IPS-15b (cell line): ENCODE results near the gene SCLT1.
A peak's percentile ranks its signal among the peaks of the same experiment; 100 is the strongest.
"Not testable (repeated sequence)": the region's sequence is repeated elsewhere in the genome, so short reads cannot be mapped to it uniquely, and the experiment has no call there.

Source experiments
- H3K27me3 ChIP-seq: one replicate; pipeline ENCODE4 v1.6.1; 2013; ENCODE audit warnings: low read length; ENCODE audit not compliant: control insufficient read depth, insufficient read depth
- H3K36me3 ChIP-seq: one replicate; pipeline ENCODE4 v1.6.1; 2013; ENCODE audit warnings: low read length; ENCODE audit not compliant: control insufficient read depth, insufficient read depth
- H3K4me1 ChIP-seq: one replicate; pipeline ENCODE4 v1.6.1; 2013; ENCODE audit warnings: mild to moderate bottlenecking, low read length; ENCODE audit not compliant: control insufficient read depth, insufficient read depth
- H3K4me3 ChIP-seq: one replicate; pipeline ENCODE4 v1.5.1; 2013; ENCODE audit warnings: low read depth, low read length
- H3K9ac ChIP-seq: one replicate; pipeline ENCODE4 v1.6.1; 2013; ENCODE audit warnings: low read depth, mild to moderate bottlenecking, low read length
- H3K9me3 ChIP-seq: one replicate; pipeline ENCODE4 v1.6.1; 2013; ENCODE audit warnings: mild to moderate bottlenecking, low read length; ENCODE audit not compliant: control insufficient read depth, insufficient read depth

The SCLT1 gene

GRCh38 chr4:129109965-129110824, 16.9 kb upstream of the SCLT1 start:
- Histone ChIP-seq H3K9ac (no peak overlapping the region), H3K27me3 (no peaks in the 10 kb centered on the region)

GRCh38 chr4:129098531-129099001, 5.2 kb upstream of the SCLT1 start:
- Histone ChIP-seq H3K9ac (no peak overlapping the region), H3K4me3 (no peak overlapping the region), H3K9me3 (no peaks in the 10 kb centered on the region), H3K4me1 (no peaks in the 10 kb centered on the region), H3K36me3 (no peaks in the 10 kb centered on the region), H3K27me3 (no peaks in the 10 kb centered on the region)

More at GRCh38 chr4:129109965-129110824, 16.9 kb upstream of the SCLT1 start:
- Histone ChIP-seq H3K9me3 (no peaks in the 10 kb centered on the region), H3K4me3 (no peak overlapping the region), H3K36me3 (no peaks in the 10 kb centered on the region), H3K4me1 (peaks cover 3% of the 10 kb centered on the region)

- Histone ChIP-seq H3K36me3 (no peaks in the 10 kb centered on the region), H3K9me3 (no peaks in the 10 kb centered on the region), H3K4me3 (peak within 1 kb of the TSS; percentile 73), H3K9ac (peak within 1 kb of the TSS; percentile 27), H3K4me1 (peaks cover 7% of the 10 kb centered on the region), H3K27me3 (no peaks in the 10 kb centered on the region)
Measured at GRCh38 chr4:129095811-129096454, 2.6 kb upstream of the SCLT1 start, which contains the start of gene C4orf33. Gene C4orf33 (plus strand): TSS chr4:129096152. CDS start chr4:129102611, 6,459 bp downstream.

- Histone ChIP-seq H3K9me3 (no peaks in the 10 kb centered on the region), H3K9ac (no peak overlapping the region), H3K27me3 (no peaks in the 10 kb centered on the region), H3K4me3 (no peak overlapping the region), H3K36me3 (no peaks in the 10 kb centered on the region), H3K4me1 (peaks cover 7% of the 10 kb centered on the region)
Measured at GRCh38 chr4:129094347-129094746, 1.0 kb upstream of the SCLT1 start.

GRCh38 chr4:129092631-129093190, 628 bp downstream of the SCLT1 start:
- Histone ChIP-seq H3K27me3 (no peaks in the 10 kb centered on the region), H3K4me3 (peak overlapping the region; percentile 94), H3K36me3 (no peaks in the 10 kb centered on the region), H3K9ac (peak overlapping the region; percentile 89), H3K4me1 (peaks cover 7% of the 10 kb centered on the region), H3K9me3 (no peaks in the 10 kb centered on the region)

GRCh38 chr4:129087516-129087915, 5.8 kb downstream of the SCLT1 start:
- Histone ChIP-seq H3K4me1 (peaks cover 7% of the 10 kb centered on the region), H3K36me3 (no peaks in the 10 kb centered on the region), H3K9me3 (no peaks in the 10 kb centered on the region), H3K9ac (no peak overlapping the region), H3K4me3 (no peak overlapping the region), H3K27me3 (no peaks in the 10 kb centered on the region)

- Histone ChIP-seq H3K36me3 (peaks cover 7% of the 10 kb centered on the region), H3K9ac (no peak overlapping the region), H3K27me3 (no peaks in the 10 kb centered on the region), H3K4me3 (no peak overlapping the region), H3K9me3 (peaks cover under 1% of the 10 kb centered on the region), H3K4me1 (no peaks in the 10 kb centered on the region)
Measured at GRCh38 chr4:129085472-129085871, 7.9 kb downstream of the SCLT1 start.

- Histone ChIP-seq H3K4me3 (no peak overlapping the region), H3K36me3 (peaks cover 12% of the 10 kb centered on the region), H3K9ac (no peak overlapping the region)
Measured at GRCh38 chr4:129082302-129082701, 11.0 kb downstream of the SCLT1 start.

GRCh38 chr4:129080129-129080528, 13.2 kb downstream of the SCLT1 start:
- H3K4me3 ChIP-seq: no peak overlapping the region
- peaks cover 12% of the 10 kb centered on the region for H3K36me3 ChIP-seq
- peaks cover 11% of the 10 kb centered on the region for H3K9me3 ChIP-seq
- H3K27me3 ChIP-seq: no peaks in the 10 kb centered on the region
- no peak overlapping the region for H3K9ac ChIP-seq
- H3K4me1 ChIP-seq: no peaks in the 10 kb centered on the region

More at GRCh38 chr4:129082302-129082701, 11.0 kb downstream of the SCLT1 start:
- Histone ChIP-seq H3K9me3 (peaks cover 11% of the 10 kb centered on the region), H3K4me1 (no peaks in the 10 kb centered on the region), H3K27me3 (no peaks in the 10 kb centered on the region)

- H3K36me3 ChIP-seq: peaks cover 12% of the 10 kb centered on the region
- peaks cover 11% of the 10 kb centered on the region for H3K9me3 ChIP-seq
- no peak overlapping the region for H3K4me3 ChIP-seq
- H3K4me1 ChIP-seq: no peaks in the 10 kb centered on the region
- no peaks in the 10 kb centered on the region for H3K27me3 ChIP-seq
- H3K9ac ChIP-seq: no peak overlapping the region
Measured at GRCh38 chr4:129077326-129077725, 16.0 kb downstream of the SCLT1 start.

- not testable (repeated sequence) for H3K36me3 ChIP-seq, H3K4me1 ChIP-seq, H3K27me3 ChIP-seq, H3K9me3 ChIP-seq, H3K9ac ChIP-seq, H3K4me3 ChIP-seq
Measured at GRCh38 chr4:129069537-129069936, 23.8 kb downstream of the SCLT1 start.
